ENCODE data around the gene TMEM39B.
"Not testable (repeated sequence)": the region's sequence is repeated elsewhere in the genome, so short reads cannot be mapped to it uniquely, and the experiment has no call there.

Gene TMEM39B

DNA sequence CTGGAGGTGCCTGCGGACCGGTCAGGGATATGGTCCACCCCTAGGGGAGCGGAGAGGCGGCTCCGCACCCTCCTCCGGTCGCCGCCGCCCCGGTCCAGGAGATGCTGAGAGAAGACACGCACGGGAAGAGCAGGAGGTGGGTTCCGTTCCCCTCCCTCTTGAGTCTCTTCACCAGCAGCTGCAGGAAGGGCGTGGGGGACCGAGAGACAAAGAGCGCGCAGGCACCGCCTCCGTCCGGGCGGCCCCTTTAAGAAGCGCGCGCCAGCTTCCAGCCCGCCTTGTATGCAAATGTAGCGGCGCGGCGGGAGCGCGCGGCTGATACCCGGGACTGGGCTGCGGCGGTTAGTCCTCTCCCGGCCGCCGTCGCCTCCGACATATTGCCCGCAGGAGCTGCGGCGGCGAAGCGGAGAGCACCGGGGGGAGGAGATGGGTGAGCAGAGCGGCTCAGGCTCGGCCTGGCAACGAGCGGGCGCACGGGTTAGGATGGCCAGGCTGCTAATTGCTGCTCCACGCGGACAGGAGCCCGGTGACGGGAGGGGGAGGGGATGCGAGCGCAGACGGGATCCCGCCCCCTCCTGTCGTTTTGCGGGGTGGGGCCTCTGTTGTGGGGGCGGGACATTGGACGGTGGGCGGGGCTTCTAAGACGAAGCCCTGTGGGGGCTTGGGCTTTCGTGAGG, at the start of gene TMEM39B:
Gene TMEM39B (plus strand): TSS at position 318 of the 677 bp plus-strand sequence. CDS start 109 bp downstream, at position 427.
- peak; percentile 97 for DNase-seq

DNA sequence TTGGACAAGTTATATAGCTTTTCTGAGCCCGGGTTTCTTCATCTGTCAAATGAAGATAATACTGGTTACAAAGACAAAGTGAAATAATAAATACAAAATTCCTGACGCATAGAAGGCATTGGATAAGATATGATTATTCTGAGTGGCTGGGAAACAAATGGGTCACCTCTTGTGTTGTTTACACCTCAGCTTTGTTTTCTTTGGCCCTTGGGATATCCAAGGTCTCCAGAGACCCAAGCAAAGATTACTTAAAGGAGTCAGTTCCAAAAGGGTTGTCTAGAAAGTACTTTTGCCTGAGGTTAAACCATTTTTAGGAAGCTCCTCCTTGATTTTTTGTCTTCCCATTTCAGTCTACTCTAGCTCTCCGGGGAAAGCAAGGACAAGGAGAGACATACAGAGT, 49.4 kb upstream of the TMEM39B start:
- no peak for DNase-seq

DNA sequence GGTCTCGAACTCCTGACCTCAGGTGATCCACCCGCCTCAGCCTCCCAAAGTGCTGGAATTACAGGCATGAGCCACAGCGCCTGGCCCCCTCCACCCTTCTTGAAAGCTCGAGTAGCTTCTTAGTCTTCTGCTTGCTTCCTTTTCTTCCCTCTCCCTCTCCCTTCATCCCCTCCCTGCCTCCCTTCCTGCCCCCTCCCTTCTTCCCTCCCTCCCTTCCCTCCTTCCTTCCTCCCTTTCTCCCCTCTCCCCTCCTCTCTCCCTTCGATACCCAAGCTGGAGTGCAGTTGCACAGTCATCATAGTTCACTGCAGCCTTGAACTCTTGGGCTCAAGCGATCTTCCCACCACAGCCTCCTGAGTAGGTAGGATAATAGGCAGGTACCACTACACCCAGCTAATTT, 47.2 kb upstream of the TMEM39B start:
- no peak for DNase-seq

DNA sequence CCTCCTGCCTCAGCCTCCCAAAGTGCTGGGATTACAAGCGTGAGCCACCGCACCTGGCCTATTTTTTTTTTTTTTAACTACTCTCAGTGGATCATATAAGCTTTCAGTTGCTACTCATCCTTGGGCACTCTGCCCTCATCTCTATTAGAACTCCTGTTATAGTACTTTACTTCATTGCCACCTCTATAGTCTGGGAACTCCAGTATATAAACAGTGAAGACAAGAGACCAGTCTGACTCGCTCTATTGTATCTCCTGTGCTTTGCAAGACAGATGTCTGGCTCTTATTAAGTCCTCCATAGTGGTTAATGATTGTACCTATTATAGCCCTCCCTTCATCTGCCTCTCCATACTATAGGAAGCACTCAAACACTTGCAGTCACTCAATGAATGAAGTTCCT, 44.0 kb upstream of the TMEM39B start:
- peak; percentile 63 for DNase-seq

DNA sequence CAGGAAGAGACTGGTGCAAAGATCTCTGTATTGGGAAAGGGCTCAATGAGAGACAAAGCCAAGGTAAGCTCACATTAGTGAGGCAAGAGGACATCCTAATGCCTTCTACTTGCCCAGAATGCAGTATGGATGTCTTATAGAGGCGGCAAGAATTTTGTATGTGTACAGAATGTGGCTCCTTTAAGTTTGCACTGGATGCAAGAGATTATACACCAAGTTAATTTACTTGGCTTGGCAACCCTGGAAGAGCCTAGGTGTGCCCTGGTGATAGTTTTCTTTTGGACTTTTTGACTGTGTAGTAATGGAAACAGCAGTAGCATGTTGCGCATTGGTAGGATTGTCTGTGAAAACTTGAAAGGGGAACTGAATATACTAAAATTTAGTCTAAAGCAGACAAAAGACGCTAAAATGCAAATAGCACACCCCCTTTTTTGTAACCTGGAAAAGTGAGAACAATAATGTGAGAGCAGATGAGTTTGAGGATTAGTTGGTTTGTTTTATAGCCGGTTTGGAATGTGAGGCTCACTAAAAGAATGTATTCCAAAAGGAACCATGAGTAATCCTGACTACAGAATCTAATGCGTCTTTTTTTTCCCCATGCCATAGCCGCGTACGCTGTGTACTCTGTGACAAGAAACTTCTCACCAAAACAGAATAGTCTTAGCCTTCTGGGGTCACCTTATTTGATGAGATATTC, 41.0 kb upstream of the TMEM39B start:
- DNase-seq = no peak

DNA sequence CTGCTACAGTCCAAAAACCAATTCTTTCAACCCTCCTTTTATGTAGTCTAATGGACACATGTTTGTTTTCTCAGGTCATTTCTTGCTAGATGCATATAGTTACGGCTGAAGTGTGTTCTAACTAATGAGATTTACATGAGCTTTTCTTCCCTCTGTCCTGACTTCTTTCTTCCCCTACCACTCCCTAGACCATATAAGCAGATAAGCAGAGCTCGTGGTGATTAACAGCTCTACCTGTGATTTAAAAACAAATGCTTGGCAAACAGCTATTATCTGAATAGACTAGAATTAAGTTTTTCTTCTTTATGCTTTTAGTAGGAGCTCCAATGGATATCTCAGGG, 40.5 kb upstream of the TMEM39B start:
- no peak for DNase-seq

DNA sequence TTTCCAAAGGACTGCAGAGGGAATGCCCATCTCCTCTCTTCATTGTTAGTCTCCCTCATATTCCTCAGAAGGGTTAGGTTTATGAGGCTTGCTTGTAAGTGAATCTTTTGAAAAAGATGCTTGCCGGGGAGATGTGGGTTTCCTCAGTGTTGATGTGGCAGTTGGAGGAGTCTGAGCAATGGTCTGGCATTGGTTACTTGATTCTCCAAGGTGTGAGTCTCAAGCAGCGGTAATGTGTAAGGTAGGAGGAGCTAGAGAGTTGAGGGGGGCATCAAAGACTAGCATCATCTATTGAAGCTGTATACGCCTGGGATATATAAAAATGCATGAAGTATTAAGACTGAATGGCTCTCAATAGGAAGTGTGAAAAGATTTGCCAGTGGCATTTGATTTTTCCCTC, 37.6 kb upstream of the TMEM39B start:
- DNase-seq = no peak

DNA sequence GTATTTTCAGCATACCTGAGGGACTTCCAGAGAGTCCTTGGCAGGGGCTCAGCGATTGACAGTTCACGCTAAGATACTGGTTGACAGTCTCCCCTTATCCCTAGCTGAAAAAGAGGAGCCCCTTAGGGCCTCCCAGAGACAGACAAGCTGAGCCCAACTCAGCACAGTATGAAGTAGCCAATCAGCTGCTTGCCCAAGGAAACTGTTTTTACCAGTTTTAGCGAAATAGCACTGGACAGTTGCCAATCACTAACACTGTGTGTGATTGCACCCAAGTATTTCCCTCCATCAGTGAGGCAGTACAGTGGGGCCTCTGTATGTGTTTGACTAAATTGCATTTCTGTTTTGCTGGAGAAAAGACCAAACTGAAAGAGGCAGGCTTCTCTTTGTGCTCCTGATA, 32.0 kb upstream of the TMEM39B start:
- no peak for DNase-seq

DNA sequence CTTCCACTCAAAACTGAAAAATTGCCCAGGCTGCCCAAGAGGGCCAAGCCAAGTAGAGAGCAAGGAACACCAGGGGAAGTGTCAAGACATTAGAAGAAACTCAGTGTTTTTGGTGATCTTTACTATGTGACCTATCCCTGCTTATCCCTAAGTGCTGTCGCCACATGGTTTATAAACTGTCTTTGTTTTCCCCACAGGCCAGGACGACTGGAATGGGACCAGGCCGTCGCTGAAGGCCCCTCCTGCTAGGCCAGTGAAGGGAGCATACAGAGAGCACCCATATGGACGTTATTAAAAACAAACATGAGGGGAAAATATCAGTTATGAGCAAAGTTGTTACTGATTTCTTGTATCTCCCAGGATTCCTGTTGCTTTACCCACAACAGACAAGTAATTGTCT, 30.4 kb upstream of the TMEM39B start:
- DNase-seq = no peak

DNA sequence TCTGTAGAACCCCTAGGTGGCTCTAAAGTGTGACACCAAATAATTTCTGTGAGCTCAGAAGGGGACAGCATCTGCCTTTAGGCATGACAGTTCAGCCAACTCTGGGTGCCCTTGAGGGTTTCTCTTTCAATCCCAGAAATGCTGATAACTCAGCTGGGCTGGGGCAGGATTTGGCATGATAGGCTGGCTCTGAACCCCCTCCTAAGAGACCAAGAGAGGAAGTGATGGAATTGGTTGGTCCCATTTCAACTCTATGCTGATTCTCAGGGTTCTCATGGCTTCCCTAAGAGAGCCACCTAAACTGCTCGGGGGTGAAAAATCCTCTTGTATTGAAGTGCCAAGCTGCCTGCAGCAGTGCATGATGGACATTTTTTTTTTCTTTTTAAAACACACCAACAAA, 28.5 kb upstream of the TMEM39B start:
- DNase-seq = no peak

DNA sequence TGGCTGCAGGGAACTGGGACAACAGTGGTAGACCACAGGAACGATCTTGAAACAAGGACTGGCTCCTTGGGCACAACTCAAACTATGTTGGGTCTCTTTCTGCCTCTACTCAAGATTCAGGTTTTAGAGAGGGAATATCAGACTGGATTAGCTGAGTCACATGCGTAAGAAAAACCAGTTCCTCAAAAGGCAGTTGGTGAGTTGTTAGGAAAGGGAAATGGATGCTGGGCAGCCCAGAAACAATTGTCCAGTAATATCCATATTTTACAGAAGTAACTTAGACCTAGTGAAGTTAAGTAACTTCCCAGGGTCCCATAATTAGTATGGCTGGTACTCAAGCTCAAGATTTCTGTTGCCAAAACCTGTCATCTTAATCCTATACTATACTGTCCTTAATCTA, 27.0 kb upstream of the TMEM39B start:
- DNase-seq = no peak

DNA sequence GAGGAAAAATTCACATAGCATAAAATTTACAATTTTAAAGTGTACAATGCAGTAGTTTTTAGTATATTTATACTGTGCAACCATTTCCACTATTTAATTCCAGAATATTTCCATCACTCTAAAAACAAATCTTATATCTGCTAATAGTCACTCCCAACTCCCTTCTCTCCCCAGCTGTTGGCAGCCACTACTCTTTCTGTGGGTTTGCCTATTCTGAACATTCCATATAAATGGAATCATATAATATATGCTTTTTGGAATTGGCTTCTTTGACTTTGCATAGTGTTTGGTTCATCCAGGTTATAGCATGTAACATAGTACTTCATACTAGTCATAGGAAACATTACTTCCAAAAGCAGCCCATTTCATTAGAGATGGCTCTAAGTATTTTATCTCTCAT, 25.0 kb upstream of the TMEM39B start:
- no peak for DNase-seq

DNA sequence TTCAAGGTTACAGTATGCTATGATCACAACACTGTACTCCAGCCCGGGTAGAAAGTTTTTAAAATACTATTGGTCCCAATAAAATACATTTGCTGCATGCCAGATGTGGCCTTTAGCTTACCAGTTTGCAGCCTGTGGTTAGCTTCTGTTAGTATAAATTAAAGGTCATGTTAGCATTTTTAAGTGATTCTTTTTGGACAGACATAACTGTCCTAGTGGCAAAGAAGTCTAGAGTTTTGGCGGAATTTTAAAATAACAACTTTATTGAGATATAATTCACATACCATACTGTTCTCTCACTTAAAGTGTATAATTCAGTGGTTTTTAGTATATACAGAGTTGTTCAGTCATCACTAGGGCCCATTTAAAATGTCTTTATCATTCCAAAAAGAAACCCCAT, 24.3 kb upstream of the TMEM39B start:
- DNase-seq = no peak

DNA sequence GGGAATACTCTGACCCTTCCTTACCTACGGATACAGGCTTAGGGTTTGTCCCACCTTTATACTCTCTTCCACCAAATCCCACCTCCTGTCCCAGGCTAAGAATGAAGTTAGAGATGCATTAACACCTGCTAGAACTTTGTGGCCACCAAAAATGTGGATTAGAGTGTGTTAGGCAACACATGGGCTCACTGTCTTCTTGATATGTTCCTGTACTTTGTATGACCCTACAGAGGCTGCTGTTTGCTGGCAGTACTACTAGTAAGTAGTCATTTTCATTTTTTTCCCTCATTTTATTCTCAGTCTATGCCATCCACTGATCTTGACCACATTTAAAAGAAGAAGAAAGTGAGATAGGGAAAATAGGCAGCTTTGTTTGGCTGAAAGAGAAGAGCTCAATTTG, 21.0 kb upstream of the TMEM39B start:
- no peak for DNase-seq

DNA sequence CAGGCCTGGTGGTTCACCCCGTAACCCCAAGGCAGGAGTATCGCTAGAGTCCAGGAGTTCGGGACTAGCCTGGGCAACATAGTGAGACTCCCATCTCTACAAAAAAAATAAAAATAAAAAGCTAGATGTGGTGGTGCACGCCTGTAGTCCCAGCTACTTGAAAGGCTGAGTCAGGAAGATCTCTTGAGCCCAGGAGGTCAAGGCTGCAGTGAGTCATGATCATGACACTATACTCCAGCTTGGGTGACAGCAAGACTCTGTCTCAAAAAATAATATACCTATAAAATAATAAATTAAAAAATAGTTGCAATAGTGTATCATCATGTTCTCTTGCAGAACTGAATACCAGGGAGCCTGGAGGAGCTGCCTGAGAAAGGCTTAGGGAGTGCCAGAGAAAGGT, 19.9 kb upstream of the TMEM39B start:
- DNase-seq = no peak

DNA sequence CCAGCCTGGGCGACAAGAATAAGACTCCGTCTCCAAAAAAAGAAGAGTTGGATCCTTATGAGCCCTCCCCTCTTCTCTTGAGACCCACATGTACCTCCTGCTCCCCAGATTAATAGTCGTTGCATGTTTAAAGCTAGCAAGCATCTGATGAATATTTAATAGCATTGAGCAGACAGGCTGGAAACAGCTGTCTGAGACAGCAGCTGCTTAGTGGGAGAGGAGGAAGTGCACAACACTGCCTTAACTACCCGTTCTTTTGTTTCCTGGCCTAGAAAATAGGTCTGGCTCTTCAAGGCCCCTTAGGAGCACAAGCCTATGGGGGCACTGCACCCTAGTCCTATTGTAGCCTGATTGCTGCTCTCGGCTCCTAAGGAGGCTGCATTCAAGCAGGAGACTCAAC, 17.3 kb upstream of the TMEM39B start:
- peak; percentile 80 for DNase-seq

DNA sequence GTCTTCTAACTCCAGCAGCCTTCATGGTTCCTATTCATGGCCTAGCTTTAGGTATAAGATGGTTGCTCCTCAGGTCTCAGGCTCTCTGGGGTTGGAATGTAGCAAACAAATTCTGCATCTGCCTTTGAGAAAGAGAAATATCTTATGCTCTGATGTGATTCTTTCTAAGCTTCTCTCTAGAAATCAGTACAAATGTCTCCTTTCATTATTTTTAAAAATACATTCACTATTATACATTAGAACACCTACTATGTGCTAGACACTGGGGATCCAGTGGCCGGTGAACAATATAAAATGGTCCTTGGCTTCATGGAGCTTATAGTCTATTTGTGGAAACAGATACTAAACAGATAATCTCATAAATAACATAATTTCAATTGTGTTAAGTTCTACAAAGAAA, 16.1 kb upstream of the TMEM39B start:
- no peak for DNase-seq

DNA sequence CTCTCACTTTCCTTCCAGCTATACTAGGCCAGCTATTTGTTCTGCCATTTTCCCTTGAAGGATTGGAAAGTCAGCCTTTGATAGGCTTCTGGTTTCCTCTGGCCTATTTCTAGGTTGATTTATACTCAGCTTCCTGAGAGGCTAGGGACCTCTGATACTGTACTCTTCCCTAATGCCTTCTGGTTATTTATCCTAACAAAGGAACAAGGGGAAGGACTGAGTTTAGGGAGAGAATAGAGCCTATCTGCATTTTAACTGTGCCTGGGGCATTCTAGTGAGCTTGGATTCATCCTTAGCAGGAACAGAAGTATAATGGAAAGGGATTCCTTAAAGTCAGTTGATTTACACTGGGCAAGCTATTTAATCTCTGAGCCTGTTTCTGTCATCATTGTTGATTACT, 11.8 kb upstream of the TMEM39B start:
- no peak for DNase-seq

DNA sequence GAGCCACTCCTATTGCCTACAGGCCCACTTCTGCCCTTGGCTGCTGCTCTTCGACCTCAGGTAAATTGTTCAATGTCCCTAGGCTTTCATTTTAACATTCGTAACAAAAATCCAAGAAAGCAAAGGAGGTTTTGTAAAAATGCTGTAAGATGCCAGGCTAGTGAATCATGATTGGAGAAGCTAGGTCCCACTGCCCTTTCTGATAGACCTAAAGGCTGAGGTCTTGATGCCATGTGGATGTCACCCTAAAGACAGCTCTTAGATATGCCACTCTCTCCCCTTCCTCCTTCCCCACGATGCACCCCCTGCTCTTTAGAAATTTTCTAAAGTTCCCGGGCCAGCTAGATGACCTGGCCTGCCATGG, 9.9 kb upstream of the TMEM39B start:
- no peak for DNase-seq

DNA sequence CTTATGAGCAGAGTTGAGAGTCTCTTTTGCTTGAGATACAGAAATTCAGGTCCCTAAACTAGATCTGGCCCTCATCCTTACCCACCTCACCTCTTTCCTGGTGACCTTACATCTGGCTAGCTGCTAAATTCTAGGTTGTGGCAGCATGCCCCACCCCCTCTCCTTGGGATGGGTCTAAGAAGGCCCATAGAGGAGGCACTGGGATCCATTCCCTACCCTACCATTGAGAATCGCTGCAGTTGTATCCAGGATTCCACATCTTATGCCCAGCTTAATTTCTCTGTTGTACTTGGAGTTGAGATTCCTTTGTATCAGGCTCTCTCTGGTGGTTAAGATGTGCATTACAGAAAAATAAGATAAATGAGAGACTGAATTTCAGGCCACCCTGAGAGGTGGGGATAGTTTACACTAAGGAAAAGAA, 9.5 kb upstream of the TMEM39B start:
- DNase-seq = peak; percentile 55

DNA sequence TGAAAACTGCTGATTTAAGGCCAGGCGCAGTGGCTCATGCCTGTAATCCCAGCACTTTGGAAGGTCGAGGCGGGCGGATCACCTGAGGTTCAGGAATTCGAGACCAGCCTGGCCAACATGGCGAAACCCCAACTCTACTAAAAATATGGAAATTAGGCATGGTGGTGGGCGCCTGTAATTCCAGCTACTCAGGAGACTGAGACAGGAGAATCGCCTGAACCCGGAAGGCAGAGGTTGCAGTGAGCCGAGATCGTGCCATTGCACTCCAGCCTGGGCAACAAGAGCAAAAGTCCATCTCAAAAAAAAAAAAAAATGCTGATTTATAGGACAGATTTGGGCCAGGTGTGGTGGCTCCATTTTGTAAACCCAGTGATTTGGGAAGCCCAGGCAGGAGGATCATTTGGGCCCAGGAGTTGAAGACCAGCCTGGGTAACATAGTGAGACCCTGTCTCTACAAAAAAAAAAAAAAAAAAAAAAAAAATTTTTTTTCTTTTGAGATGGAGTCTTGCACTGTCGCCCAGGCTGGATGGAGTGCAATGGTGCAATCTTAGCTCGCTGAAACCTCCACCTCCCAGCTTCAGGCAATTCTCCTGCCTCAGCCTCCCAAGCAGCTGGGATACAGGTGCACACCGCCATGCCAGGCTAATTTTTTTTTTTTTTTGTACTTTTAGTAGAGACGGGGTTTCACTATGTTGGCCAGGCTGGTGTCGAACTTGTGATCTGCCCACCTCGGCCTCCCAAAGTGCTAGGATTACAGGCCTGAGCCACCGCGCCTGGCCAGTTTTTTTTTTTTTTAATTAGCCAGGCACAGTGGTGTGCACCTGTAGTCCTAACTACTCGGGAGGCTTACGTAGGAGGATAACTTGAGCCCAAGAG, 6.9 kb upstream of the TMEM39B start:
- DNase-seq = not testable (repeated sequence)

DNA sequence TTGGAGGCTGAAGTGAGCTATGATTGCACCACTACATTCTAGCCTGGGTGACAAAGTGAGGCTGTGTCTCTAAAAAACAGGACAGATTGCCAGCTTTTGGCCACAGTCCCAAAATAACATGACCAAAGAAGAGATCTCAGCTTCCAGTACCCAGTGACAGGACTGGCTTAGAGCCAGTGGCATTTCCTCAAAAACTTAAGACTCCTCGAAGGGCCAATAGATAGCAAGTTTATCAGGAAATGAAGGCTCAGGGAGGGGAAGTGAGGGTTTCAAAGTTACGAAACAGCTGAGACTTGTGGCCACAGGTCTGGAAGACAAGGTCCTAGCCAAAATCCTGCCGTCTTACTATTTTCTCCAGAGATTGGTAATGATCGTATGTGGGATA, 6.3 kb upstream of the TMEM39B start:
- DNase-seq = no peak

DNA sequence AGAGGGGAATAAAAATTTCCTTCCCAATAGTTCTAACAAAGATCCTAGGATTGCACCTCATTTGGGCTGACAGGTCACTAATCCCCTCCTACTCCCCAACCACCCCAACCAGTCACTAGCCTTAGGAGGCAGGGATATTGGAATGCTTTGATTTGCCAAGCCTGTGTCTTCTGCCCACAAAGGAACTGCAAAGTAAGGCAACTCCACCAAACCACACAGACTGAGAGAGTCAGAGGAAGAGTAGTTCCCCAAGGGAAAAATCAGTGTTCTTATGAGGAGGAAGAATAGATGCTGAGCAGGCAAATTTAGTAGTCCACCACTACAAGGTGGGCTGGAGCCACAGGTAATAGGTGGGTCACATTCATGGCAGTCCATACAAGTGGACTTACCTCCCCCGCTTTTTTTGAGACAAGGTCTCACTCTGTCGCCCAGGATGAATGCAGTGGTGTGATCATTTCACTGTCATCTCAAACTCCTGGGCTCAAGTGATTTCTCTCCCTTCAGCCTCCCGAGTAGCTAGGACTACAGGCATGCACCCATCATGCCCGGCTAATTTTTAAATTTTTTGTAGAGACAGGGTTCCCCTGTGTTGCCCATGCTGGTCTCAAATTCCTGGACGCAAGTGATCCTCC, 3.7 kb upstream of the TMEM39B start:
- no peak for DNase-seq
